HL-60 (cell line): Measurements from ENCODE around the gene GOLGA8R.
"Not testable (repeated sequence)": the region's sequence is repeated elsewhere in the genome, so short reads cannot be mapped to it uniquely, and the experiment has no call there.

Experiments used
- CTCF ChIP-seq: IDR thresholded peaks from one replicate; pipeline ENCODE4 v1.5.1; 2011; ENCODE audit warnings: low read length, control low read depth, inconsistent platforms; ENCODE audit not compliant: insufficient read depth
- POLR2AphosphoS5 ChIP-seq: IDR thresholded peaks from 2 replicates; pipeline ENCODE4 v1.6.1; 2012; ENCODE audit warnings: low read depth
- REST ChIP-seq: IDR thresholded peaks from 2 replicates; pipeline ENCODE4 v1.6.1; 2012; ENCODE audit warnings: low read depth; ENCODE audit not compliant: insufficient replicate concordance
- SPI1 ChIP-seq: IDR thresholded peaks from 2 replicates; pipeline ENCODE4 v1.6.1; 2012; ENCODE audit warnings: low read depth, mild to moderate bottlenecking, borderline replicate concordance

- TF ChIP-seq SPI1, CTCF, POLR2AphosphoS5, REST: not testable (repeated sequence)
Observed at GRCh38 chr15:30360990-30361389, 53.1 kb downstream of the GOLGA8R start.
